PFSK-1 (cell line): ENCODE results near the gene HSF5.

Experiments
- FOXP2 ChIP-seq: optimal IDR thresholded peaks from 2 replicates; pipeline ENCODE3; 2011; ENCODE audit warnings: borderline replicate concordance, control low read depth, inconsistent platforms; ENCODE audit not compliant: insufficient read depth; ENCODE audit errors: extremely low read length, extremely low read depth
- POLR2AphosphoS5 ChIP-seq: IDR thresholded peaks from 2 replicates; pipeline ENCODE4 v1.6.1; 2012; ENCODE audit warnings: low read depth, mild to moderate bottlenecking, control low read depth, low read length, moderate library complexity
- SIN3A ChIP-seq: IDR thresholded peaks from 2 replicates; pipeline ENCODE4 v1.6.1; 2012; ENCODE audit warnings: mild to moderate bottlenecking, low read length, moderate library complexity, borderline replicate concordance; ENCODE audit not compliant: insufficient read depth
- TAF1 ChIP-seq: IDR thresholded peaks from 2 replicates; pipeline ENCODE4 v1.6.1; 2012; ENCODE audit warnings: low read length, control low read depth, borderline replicate concordance; ENCODE audit not compliant: insufficient read depth
- TF ChIP-seq, protein P1 (sequence below), 2 experiments: IDR thresholded peaks; 2 replicates each; pipeline versions ENCODE4 v1.6.1 to v1.8.0; 2011 to 2012; ENCODE audit warnings: low read depth in 2 of 2, low read length in 2 of 2, control low read depth in 1 of 2, inconsistent platforms in 1 of 2, mild to moderate bottlenecking in 1 of 2, moderate library complexity in 1 of 2; ENCODE audit not compliant: insufficient read depth in 1 of 2

Gene HSF5

DNA sequence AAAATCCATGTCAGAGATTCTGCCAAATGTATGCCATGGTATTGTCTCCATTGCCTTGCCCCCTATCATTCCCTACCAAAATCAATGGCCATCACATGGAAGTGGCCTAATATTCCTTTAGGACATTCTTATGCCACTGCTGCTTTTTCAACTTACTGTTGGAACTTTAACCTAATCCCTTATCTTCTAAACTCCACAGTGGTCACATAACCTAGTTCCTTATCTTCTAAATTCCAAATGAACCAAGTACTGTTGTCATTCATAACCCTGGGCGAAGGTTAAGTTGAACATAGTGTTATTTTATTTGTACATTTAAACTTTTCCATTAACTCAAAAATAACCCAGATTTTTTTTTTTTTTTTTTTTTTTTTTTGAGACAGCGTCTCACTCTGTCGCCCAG lies 3.6 kb downstream of the HSF5 start:
- TF ChIP-seq POLR2AphosphoS5 (no peak), FOXP2 (no peak), TAF1 (no peak), SIN3A (no peak)
- TF ChIP-seq, protein P1, sequence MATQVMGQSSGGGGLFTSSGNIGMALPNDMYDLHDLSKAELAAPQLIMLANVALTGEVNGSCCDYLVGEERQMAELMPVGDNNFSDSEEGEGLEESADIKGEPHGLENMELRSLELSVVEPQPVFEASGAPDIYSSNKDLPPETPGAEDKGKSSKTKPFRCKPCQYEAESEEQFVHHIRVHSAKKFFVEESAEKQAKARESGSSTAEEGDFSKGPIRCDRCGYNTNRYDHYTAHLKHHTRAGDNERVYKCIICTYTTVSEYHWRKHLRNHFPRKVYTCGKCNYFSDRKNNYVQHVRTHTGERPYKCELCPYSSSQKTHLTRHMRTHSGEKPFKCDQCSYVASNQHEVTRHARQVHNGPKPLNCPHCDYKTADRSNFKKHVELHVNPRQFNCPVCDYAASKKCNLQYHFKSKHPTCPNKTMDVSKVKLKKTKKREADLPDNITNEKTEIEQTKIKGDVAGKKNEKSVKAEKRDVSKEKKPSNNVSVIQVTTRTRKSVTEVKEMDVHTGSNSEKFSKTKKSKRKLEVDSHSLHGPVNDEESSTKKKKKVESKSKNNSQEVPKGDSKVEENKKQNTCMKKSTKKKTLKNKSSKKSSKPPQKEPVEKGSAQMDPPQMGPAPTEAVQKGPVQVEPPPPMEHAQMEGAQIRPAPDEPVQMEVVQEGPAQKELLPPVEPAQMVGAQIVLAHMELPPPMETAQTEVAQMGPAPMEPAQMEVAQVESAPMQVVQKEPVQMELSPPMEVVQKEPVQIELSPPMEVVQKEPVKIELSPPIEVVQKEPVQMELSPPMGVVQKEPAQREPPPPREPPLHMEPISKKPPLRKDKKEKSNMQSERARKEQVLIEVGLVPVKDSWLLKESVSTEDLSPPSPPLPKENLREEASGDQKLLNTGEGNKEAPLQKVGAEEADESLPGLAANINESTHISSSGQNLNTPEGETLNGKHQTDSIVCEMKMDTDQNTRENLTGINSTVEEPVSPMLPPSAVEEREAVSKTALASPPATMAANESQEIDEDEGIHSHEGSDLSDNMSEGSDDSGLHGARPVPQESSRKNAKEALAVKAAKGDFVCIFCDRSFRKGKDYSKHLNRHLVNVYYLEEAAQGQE (IDR thresholded peaks at IDR 0.05; ENCODE audit: insufficient read depth in 1 of 2, low read depth in 2 of 2, low read length in 2 of 2): no peak

DNA sequence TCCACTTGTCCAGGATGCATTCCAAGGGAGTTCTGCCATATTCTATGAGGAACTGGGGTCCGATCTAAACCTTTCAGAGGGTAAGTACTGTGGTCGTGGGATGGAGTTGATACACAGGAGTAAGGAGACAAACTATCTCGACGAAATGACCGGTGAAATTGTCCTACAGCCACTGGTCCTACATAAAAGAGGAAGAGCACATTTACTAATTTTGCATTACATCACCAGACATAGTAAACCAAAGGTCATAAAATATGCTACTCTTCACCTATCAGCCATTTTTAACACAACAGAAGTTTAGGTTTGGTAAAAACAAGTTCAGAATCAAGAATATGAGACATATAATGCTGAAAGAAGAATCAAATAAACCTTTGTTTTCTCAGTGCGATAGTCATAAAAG lies 8.1 kb downstream of the HSF5 start:
- TF ChIP-seq, protein P1 (IDR thresholded peaks at IDR 0.05; ENCODE audit: insufficient read depth in 1 of 2, low read depth in 2 of 2, low read length in 2 of 2): no peak
- TF ChIP-seq SIN3A (no peak), FOXP2 (no peak), POLR2AphosphoS5 (no peak), TAF1 (no peak)

DNA sequence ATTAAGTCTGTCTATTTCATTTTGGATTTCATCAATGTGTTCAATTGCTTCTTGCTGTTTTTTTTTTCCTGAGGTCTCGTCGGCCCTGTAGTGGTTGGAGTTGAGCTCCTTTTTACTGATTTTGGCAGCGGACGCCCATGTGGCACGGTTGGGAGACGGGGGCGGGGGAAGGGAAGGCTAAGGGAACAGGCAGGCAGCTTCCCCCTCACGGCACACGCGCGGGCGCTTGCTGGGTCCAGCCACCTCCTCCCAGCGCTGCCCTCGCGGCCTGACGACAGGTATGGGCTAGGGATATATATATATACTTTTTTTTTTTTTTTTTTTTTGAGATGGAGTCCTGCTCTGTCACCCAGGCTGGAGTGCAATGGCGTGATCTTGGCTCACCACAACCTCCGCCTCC lies 11.4 kb downstream of the HSF5 start:
- no peak for TF ChIP-seq SIN3A
- TF ChIP-seq TAF1: no peak
- TF ChIP-seq, protein P1 (IDR thresholded peaks at IDR 0.05; ENCODE audit: insufficient read depth in 1 of 2, low read depth in 2 of 2, low read length in 2 of 2): no peak
- no peak for TF ChIP-seq FOXP2
- TF ChIP-seq POLR2AphosphoS5: no peak

DNA sequence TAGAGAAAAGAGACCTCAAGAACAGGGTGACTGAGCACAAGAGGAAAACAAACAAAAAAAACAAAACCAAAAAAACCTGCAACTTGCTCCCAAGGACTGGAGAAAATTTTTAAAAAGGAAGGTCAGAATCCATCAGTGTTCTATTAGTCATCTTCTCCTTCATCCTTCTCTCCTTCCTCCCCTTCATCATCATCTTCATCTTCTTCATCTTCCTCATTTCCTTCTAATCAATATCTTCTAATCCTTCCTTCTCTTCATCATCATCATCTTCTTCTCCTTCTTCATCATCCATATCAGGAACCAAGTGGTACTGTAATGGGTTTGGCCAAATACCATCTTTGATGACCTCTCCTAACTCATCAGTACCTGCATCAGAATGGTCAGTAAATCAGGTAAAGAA lies 12.2 kb downstream of the HSF5 start:
- no peak for TF ChIP-seq TAF1
- TF ChIP-seq FOXP2: no peak
- TF ChIP-seq, protein P1 (IDR thresholded peaks at IDR 0.05; ENCODE audit: insufficient read depth in 1 of 2, low read depth in 2 of 2, low read length in 2 of 2): no peak
- TF ChIP-seq SIN3A: no peak
- TF ChIP-seq POLR2AphosphoS5: no peak

DNA sequence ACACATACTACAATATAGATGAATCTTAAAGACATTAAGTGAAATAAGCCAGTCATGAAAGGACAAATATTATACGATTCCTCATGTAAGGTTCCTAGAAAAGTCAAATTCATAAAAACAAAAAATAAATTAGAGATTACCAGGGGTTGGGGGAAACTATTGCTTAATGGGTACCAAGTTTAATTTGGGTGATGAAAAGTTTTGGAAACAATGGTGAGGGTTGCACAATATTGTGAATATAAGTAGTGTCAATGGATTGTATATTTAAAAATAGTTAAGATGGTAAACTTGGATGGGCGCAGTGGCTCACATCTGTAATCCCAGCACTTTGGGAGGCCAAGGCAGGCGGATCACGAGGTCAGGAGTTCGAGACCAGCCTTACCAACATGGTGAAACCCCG lies 17.9 kb downstream of the HSF5 start:
- TF ChIP-seq TAF1 (no peak), SIN3A (no peak)
